GM12878 (cell line): ENCODE results near the gene CYP27A1. TPM values are rescaled to one million over a fixed set of nuclear protein-coding genes. Genes with fewer than 3 reads are reported as not detected.

Experiments used
- ATAC-seq: fragments of 200-7000 bp; cut with Tn5 transposase; 3 replicates; pipeline ENCODE4 v1.9.1; 2020; ENCODE audit warnings: mild to moderate bottlenecking, moderate library complexity
- BruUV-seq: library from RNA; stranded (reverse); fragments of 400-500 nt; replicated peaks from 2 replicates; lab custom pipeline; 2021; lab: Mats Ljungman, UMichigan
- CTCF ChIA-PET: fragments of 300-600 bp; sonication (Branson Sonifier 250); formaldehyde crosslinking; extraction: SDS; loops from one replicate; lab custom pipeline; 2021; ENCODE audit warnings: inconsistent platforms; lab: Yijun Ruan, JAX
- POLR2A ChIA-PET: fragments of 350-600 bp; formaldehyde crosslinking; extraction: SDS; loops from one replicate; lab custom pipeline; 2021; ENCODE audit warnings: inconsistent platforms; lab: Charles Lee
- RAD21 ChIA-PET: fragments of 300-600 bp; sonication (Branson Sonifier 250); formaldehyde crosslinking; loops from one replicate; lab custom pipeline; 2023; ENCODE audit warnings: antibody characterized with exemption; ENCODE audit not compliant: unreplicated experiment; lab: Charles Lee
- SMC1A ChIA-PET: fragments of 300-600 bp; sonication (Branson Sonifier 250); formaldehyde crosslinking; loops from one replicate; lab custom pipeline; 2023; ENCODE audit not compliant: unreplicated experiment, uncharacterized antibody; lab: Charles Lee
- DNase-seq: peaks from one replicate; pipeline ENCODE4 v3.0.0-alpha.2; 2011; ENCODE audit warnings: low read depth, low spot score
- FAIRE-seq: peaks from 3 replicates; lab custom pipeline; 2011; peaks lifted over from hg19 to GRCh38; lab: Jason Lieb, UNC
- H2AFZ ChIP-seq: 2 replicates; pipeline ENCODE4 v1.6.0; 2011; ENCODE audit warnings: low read depth, low read length, control low read depth; ENCODE audit not compliant: control insufficient read depth
- H3K27ac ChIP-seq: 2 replicates; pipeline ENCODE4 v1.5.1; 2011; ENCODE audit warnings: control low read depth; ENCODE audit not compliant: control insufficient read depth, insufficient read depth
- H3K27me3 ChIP-seq, 2 experiments: replicated peaks in 1 of 2; 2 replicates each; pipeline versions ENCODE4 v1.6.0 to v1.6.1; 2011; ENCODE audit warnings: low read length in 1 of 2; ENCODE audit not compliant: control insufficient read depth in 2 of 2, insufficient read depth in 2 of 2
- H3K36me3 ChIP-seq, 2 experiments: 2 replicates each; pipeline ENCODE4 v1.5.1; 2011; ENCODE audit warnings: low read length in 1 of 2; ENCODE audit not compliant: control insufficient read depth in 2 of 2, insufficient read depth in 2 of 2
- H3K4me1 ChIP-seq: 2 replicates; pipeline ENCODE4 v1.6.1; 2011; ENCODE audit warnings: mild to moderate bottlenecking, low read length, moderate library complexity, mixed read lengths; ENCODE audit not compliant: control insufficient read depth, insufficient read depth
- H3K4me2 ChIP-seq: 2 replicates; pipeline ENCODE4 v1.6.0; 2011; ENCODE audit warnings: control low read depth; ENCODE audit not compliant: control insufficient read depth, insufficient read depth
- H3K4me3 ChIP-seq: fragments of 200-600 bp; sonication (generic); 2 replicates; pipeline ENCODE4 v1.5.1; 2016
- H3K79me2 ChIP-seq: 2 replicates; pipeline ENCODE4 v1.6.0; 2011; ENCODE audit warnings: low read length; ENCODE audit not compliant: control insufficient read depth, insufficient read depth
- H3K9ac ChIP-seq: 2 replicates; pipeline ENCODE4 v1.8.0; 2011; ENCODE audit warnings: low read length, control low read depth, mixed read lengths; ENCODE audit not compliant: control insufficient read depth, insufficient read depth
- H3K9me3 ChIP-seq: replicated peaks from 3 replicates; pipeline ENCODE4 v1.5.1; 2011; ENCODE audit warnings: mild to moderate bottlenecking, low read length; ENCODE audit not compliant: control insufficient read depth, insufficient read depth
- H4K20me1 ChIP-seq: 2 replicates; pipeline ENCODE4 v1.6.0; 2011; ENCODE audit not compliant: control insufficient read depth, insufficient read depth
- SMARCA5 ChIP-seq: fragments of 450-650 bp; IDR thresholded peaks from 2 replicates; pipeline ENCODE4 v1.6.1; 2017; ENCODE audit warnings: mild to moderate bottlenecking
- SUZ12 ChIP-seq: fragments of 200-600 bp; sonication (generic); IDR thresholded peaks from one replicate; pipeline ENCODE4 v1.6.1; 2018; ENCODE audit warnings: antibody characterized with exemption, mild to moderate bottlenecking; ENCODE audit not compliant: unreplicated experiment
- WGBS: methylation state at CpG from one replicate; pipeline ENCODE4 v1.1.6; 2016; ENCODE audit warnings: low lambda C conversion rate; ENCODE audit not compliant: insufficient replicate concordance, insufficient coverage; ENCODE audit errors: missing lambda C conversion rate; 5-methylcytosine and 5-hydroxymethylcytosine counted together
- in situ Hi-C: fragments of 300-500 bp; cut with MboI; formaldehyde crosslinking; loops from 9 replicates; pipeline ENCODE4 v1.14.3; 2018; ENCODE audit warnings: mixed read lengths
- intact Hi-C: fragments of 100-400 bp; cut with micrococcal nuclease; formaldehyde crosslinking; loops from one replicate; pipeline ENCODE4 v1.14.2; 2022; ENCODE audit not compliant: unreplicated experiment
- polyA plus RNA-seq, 11 experiments: library from polyadenylated mRNA; depleted of rRNA in 4 of 11; unstranded in 6 of 11; stranded (reverse) in 5 of 11; fragments of >200 nt; fragmentation: Nextera tagmentation in 4 of 11; fragmentation: Illumina TruSeq in 1 of 11; extraction: Ambion mirVana in 4 of 11; extraction: Trizol in 1 of 11; gene quantifications; 1 replicate in 1 of 11; 2 replicates in 10 of 11; pipeline versions ENCODE4 v1.2.1 to v1.2.3, GENCODE V29; 2011 to 2016; ENCODE audit warnings: inconsistent platforms in 2 of 11, missing spikeins in 2 of 11, low read depth in 1 of 11
- total RNA-seq, 4 experiments: library from RNA; depleted of rRNA in 3 of 4; stranded (reverse); fragments of >200 nt in 3 of 4; fragmentation: Illumina TruSeq in 1 of 4; extraction: Trizol in 1 of 4; gene quantifications; 2 replicates each; pipeline versions ENCODE4 v1.2.1 to v1.2.3, GENCODE V29; 2013 to 2021
- TF ChIP-seq, protein P1 (sequence below): fragments of 150-350 bp; IDR thresholded peaks from 2 replicates; pipeline ENCODE4 v1.6.1; 2014; ENCODE audit warnings: mild to moderate bottlenecking, low read depth, low read length

Gene CYP27A1
- total and polyA plus RNA-seq, 10 of the 15 experiments (the other 5 are each of a cell fraction or from before 2014, with no cell fraction given) = 0.11 to 0.72 (median 0.18) TPM; not detected in 2

GRCh38 chr2:218858138-218858445 lies 76.1 kb downstream of the CYP27A1 start:
- no peaks in the 10 kb centered on the region for H3K9me3 ChIP-seq
- CTCF ChIA-PET = interaction anchor here (0.9 to 1.8 kb wide), 2 partner anchors 19 to 40 kb away, joined by 4 to 6 read pairs; no protein-coding TSS in a partner anchor
- BruUV-seq = no TSS peak
- no peak overlapping the region for H3K9ac ChIP-seq
- H3K79me2 ChIP-seq = no peaks in the 10 kb centered on the region
- no peak overlapping the region for H3K27ac ChIP-seq
- POLR2A ChIA-PET = no interaction called here
- WGBS = 6% methylated on average over 1 of the region's 1 CpG
- ATAC-seq (no peak), DNase-seq (no peak), FAIRE-seq (no peak)
- H3K36me3 ChIP-seq = no peaks in the 10 kb centered on the region
- TF ChIP-seq, protein P1, sequence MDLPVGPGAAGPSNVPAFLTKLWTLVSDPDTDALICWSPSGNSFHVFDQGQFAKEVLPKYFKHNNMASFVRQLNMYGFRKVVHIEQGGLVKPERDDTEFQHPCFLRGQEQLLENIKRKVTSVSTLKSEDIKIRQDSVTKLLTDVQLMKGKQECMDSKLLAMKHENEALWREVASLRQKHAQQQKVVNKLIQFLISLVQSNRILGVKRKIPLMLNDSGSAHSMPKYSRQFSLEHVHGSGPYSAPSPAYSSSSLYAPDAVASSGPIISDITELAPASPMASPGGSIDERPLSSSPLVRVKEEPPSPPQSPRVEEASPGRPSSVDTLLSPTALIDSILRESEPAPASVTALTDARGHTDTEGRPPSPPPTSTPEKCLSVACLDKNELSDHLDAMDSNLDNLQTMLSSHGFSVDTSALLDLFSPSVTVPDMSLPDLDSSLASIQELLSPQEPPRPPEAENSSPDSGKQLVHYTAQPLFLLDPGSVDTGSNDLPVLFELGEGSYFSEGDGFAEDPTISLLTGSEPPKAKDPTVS = no peak
- peaks cover 22 to 38% of the 10 kb centered on the region in 2 experiments for H3K27me3 ChIP-seq
- no peaks in the 10 kb centered on the region for H3K4me1 ChIP-seq
- RAD21 ChIA-PET = no interaction called here
- H3K4me2 ChIP-seq = no peak overlapping the region
- no peaks in the 10 kb centered on the region for H4K20me1 ChIP-seq
- intact Hi-C loops = no loop called here
- H2AFZ ChIP-seq = no peak overlapping the region
- SMC1A ChIA-PET = interaction anchor here (1.6 kb wide), 1 partner anchor 41 kb away, joined by 3 read pairs; no protein-coding TSS in a partner anchor
- H3K4me3 ChIP-seq = no peak overlapping the region
- in situ Hi-C loops = no loop called here

GRCh38 chr2:218858671-218859555 lies 77.0 kb downstream of the CYP27A1 start:
- intact Hi-C loops = no loop called here
- ChIA-PET CTCF (interaction anchor here (0.7 to 1.8 kb wide), 3 partner anchors 18 to 133 kb away, joined by 3 to 6 read pairs (median 4); no protein-coding TSS in a partner anchor), POLR2A (no interaction called here), SMC1A (interaction anchor here (1.6 kb wide), 1 partner anchor 40 kb away, joined by 3 read pairs; no protein-coding TSS in a partner anchor)
- Histone ChIP-seq H2AFZ (no peak overlapping the region), H3K36me3 (no peaks in the 10 kb centered on the region), H4K20me1 (no peaks in the 10 kb centered on the region), H3K4me3 (no peak overlapping the region), H3K27ac (no peak overlapping the region), H3K4me1 (no peaks in the 10 kb centered on the region), H3K9ac (no peak overlapping the region), H3K9me3 (no peaks in the 10 kb centered on the region), H3K27me3 (peaks cover 22 to 30% of the 10 kb centered on the region in 2 experiments)
- WGBS = 13% methylated on average over 39 of the region's 51 CpGs
- BruUV-seq = no TSS peak
- FAIRE-seq = no peak
- TF ChIP-seq SUZ12 (peak; percentile 63), SMARCA5 (no peak)
- TF ChIP-seq, all 136 proteins: peak for 1
- H3K4me2 ChIP-seq = 0 out of 2 replicates have a peak overlapping the region, but pooled peaks have one; percentile 3
- RAD21 ChIA-PET = no interaction called here
- no peak for DNase-seq
- no peak for ATAC-seq
- no peaks in the 10 kb centered on the region for H3K79me2 ChIP-seq
- in situ Hi-C loops = no loop called here
